Activated naive CD8-positive, alpha-beta T cell treated with anti-CD3 and anti-CD28 coated beads, Interleukin-2, amount 50 U/mL, for 24 hours (primary cell): ENCODE results near the gene BARX1.

ENCODE experiments used
- ATAC-seq: fragments of 150-1000 bp; cut with Tn5 transposase; one replicate; pipeline ENCODE4 v1.10.0; 2021
- DNase-seq: peaks from one replicate; pipeline ENCODE4 v3.0.0; 2021
- H3K27ac Mint-ChIP-seq: one replicate; pipeline ENCODE4 v1.8.0; 2021; ENCODE audit warnings: mild to moderate bottlenecking, mixed read lengths
- H3K27me3 Mint-ChIP-seq: one replicate; pipeline ENCODE4 v1.8.0; 2021; ENCODE audit warnings: mixed read lengths
- H3K36me3 Mint-ChIP-seq: one replicate; pipeline ENCODE4 v1.8.0; 2021; ENCODE audit warnings: low read depth, mixed read lengths
- H3K4me1 Mint-ChIP-seq: one replicate; pipeline ENCODE4 v1.8.0; 2021; ENCODE audit warnings: mixed read lengths
- H3K4me3 Mint-ChIP-seq: one replicate; pipeline ENCODE4 v1.8.0; 2021; ENCODE audit warnings: mild to moderate bottlenecking, moderate library complexity, mixed read lengths
- H3K9me3 Mint-ChIP-seq: one replicate; pipeline ENCODE4 v1.8.0; 2021; ENCODE audit warnings: mixed read lengths

Gene BARX1

DNA sequence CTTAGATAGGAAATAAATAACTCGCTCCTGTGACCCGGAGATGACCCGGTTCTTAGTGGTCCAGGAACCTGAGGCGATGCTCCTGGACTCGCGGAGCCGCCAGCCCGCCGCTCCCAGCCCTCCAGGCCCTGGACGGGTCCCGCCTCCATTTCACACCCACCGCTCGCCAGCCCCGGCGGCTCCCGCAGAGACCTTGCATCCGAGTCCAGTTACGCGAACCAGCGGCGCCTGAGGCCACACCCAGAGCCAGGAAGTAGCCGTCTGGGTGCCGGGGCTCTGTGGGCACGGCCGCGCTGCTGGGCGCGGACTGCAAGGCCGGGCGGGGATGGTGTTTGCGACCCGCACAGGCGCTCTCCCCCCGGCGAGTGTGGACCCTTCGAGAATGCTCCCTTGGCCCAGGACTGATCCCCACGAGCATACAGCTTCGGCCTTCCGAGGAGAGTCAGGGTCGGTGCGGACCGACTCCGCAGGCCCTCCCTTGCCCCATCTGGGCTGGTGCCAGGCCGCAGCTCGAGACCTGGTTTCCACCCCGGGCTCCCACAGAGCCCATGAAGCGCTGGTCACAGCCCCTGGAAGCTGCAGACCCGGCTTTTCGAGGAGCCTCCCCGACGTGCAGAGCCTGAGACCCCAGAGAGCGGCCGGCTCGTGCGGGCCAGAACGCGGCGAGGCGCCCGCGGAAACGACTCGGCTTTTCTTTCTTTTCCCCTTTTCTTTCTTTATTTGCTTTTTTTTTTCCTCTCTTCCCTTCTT lies 5.2 kb upstream of the BARX1 start:
- Mint-ChIP-seq H3K4me3 (no peak overlapping the region), H3K4me1 (peaks cover 34% of the 10 kb centered on the region), H3K27me3 (peaks cover 63% of the 10 kb centered on the region), H3K27ac (no peak overlapping the region), H3K36me3 (no peaks in the 10 kb centered on the region), H3K9me3 (no peaks in the 10 kb centered on the region)
- ATAC-seq (no peak), DNase-seq (no peak)

DNA sequence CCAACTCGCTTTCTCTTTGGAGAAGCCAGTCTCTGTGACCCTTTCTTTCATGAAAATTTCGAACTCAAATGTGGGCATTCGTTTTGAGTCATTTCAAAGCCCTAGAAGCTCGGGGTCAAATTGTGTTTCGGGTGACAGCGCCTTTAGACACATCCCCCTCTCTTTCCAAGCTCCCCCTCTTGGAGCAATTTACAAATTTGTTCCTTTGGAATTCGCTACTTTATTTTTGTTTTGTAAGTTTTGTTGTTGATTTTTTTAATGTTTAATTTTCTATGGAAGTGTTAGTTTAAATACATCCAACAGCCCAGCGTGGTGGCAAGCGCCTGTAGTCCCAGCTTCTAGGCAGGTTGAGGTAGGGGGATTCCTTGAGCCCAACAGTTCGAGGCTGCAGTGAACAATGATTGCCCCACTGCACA lies 4.6 kb upstream of the BARX1 start:
- Mint-ChIP-seq H3K9me3 (no peaks in the 10 kb centered on the region), H3K4me1 (peaks cover 35% of the 10 kb centered on the region), H3K27me3 (peaks cover 64% of the 10 kb centered on the region), H3K4me3 (no peak overlapping the region), H3K27ac (no peak overlapping the region), H3K36me3 (no peaks in the 10 kb centered on the region)
- no peak for ATAC-seq
- no peak for DNase-seq

DNA sequence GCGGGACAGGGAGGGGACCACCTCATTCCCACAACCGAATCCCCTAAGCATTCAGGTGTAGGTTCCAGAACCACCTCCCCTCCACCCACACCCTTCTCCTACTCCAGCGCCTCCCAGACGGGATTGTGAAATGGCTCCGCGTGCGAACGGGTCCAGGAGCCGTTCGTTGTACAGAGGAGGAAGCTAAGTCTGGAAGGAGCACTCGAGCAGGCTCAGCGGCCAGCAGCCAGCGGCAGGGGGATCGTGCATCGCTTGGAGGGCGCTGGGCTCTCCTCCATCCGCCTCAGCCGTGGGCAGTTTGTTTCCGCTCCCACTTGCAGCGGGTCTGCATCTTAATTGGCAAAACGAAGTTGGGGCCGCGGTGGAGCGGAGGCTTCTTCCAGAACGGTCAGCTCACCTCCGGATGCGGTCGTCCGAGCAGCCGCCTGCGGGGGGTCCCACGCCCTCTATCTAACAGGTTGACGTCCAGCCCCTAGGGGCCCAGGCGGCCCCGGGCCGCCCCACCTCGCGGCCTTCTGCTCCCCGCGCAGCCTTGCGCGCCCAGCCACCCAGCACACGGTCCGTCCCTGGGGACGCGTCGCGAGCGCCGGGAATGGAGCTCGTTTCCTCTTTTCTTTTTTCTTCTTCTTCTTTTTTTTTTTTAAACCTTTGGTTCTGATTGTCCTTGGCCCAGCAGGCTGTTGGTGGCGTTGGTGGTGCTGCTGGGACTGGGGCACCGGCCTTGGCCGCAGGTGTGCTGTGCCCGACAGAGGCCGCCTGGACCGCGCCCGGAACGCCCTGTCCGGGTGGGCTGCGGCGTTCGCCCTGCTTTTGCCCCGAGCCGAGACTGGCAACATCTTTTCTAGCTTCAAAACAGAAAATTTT lies 3.9 kb upstream of the BARX1 start:
- Mint-ChIP-seq H3K36me3 (no peaks in the 10 kb centered on the region), H3K4me3 (peak overlapping the region; percentile 43), H3K27me3 (peaks cover 62% of the 10 kb centered on the region), H3K27ac (no peak overlapping the region), H3K4me1 (peaks cover 35% of the 10 kb centered on the region), H3K9me3 (no peaks in the 10 kb centered on the region)
- DNase-seq (no peak), ATAC-seq (no peak)

DNA sequence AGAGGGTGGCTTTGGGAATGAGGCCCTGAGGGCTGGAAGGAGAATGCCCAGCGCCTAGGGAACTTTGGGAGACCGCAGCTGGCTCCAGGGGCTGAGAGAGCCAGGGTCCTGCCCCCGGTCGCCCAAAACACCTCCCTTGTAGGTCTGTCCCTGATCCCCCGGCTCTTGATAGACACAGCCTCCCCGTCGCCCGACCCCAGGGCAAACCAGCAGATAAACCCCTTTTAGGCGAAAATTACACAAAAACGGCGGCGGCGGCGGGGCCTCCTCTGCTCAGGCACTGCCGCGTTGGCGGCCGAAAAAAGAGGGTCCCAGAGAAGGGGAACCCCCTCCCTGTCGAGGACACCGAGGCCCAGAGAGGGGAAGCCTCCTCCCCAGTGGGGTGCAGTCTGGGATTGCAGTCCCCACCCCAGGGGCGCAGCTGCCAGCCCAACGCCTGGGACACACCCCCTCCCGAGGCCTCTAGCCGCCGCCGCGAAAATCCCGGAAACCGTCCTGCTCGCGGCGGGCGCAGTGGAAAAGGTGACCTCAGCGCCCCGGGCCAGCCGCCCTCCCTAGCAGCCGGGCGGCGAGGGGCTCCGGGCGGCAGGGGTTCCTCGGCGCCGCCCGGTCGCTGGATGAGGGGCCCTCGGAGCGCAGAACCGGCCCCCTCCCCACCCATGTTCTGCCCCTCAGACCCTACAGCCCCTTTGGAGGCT lies 3.1 kb upstream of the BARX1 start:
- H3K9me3 Mint-ChIP-seq, result no peaks in the 10 kb centered on the region
- H3K36me3 Mint-ChIP-seq, result peaks cover 3% of the 10 kb centered on the region
- H3K27ac Mint-ChIP-seq, result no peak overlapping the region
- H3K4me1 Mint-ChIP-seq, result peaks cover 43% of the 10 kb centered on the region
- peaks cover 69% of the 10 kb centered on the region for H3K27me3 Mint-ChIP-seq
- DNase-seq (peak; percentile 54), ATAC-seq (peak; percentile 39)
- H3K4me3 Mint-ChIP-seq, result peak overlapping the region; percentile 43

DNA sequence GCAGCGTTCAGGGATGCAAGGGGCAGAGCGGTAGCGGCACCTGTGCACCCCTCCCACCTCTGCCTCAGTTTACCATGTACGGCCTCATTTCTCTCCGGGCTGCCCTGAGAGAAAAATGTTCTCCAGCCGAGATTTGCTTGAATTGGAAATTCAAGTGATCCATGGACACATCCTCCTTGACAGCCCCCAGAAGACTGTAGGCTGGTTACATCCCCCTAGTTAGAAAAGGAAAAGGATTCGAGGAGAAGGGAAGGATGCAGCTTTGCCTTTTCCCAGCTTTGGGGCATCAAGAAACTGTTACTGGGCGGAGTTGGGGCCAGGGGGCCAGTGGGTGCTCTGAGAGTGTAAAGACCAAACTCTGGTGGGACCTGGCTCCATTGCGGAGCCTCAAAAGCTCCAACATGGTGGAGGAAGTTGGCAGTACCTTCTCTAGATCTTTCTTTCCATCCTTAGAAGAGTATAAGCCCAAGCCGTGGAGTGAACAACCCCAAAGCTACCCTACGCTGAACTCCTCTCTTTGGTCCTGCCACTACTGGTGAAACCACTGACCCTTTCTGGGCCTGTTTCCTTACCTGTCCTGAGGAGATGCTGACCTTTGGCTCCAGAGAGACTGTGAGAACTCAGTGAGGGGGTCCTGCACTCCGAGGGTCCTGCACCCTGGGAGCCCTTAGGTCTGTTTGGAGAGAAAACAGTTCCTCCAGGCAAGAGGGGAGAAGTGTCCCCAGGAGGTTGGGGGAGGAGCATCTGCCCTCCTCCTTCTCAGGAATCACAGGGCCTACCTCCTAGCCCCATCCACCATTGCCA lies 1.0 kb upstream of the BARX1 start:
- ATAC-seq, result no peak
- H3K36me3 Mint-ChIP-seq, result peaks cover 3% of the 10 kb centered on the region
- DNase-seq, result no peak
- H3K27me3 Mint-ChIP-seq, result peaks cover 76% of the 10 kb centered on the region
- H3K4me1 Mint-ChIP-seq, result peaks cover 46% of the 10 kb centered on the region
- no peaks in the 10 kb centered on the region for H3K9me3 Mint-ChIP-seq
- no peak overlapping the region for H3K27ac Mint-ChIP-seq
- H3K4me3 Mint-ChIP-seq, result peak overlapping the region; percentile 78

DNA sequence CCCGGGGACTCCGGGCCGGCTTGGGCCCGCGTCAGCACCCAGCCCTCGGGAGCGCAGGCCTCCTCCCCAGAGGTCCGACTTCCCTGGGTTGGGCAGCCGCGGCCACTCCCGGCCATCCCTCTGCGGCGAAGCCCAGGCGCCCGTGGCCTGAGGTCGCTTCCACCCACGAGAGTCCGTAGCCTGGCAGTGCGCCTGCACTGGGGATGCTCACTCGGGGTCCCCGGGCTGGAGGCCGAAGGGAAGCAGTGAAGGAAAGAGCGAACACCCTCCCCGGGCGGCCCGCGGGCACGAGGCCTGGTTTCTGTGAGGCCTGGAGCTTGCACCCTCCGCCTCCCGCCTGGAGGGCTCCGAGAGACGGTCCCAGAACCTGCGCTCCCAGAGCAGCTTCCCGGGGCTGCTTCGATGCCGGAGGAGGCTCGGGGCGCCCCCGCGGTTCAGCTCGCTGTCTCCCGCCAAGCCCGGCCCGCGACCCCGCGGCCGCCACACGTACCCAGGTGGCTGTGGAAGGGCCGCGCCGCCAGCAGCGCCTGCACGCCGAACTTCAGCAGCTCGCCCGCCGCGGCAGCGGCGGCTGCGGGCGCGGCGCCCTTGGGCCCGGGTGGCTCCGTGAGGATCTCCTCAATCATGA lies 607 bp downstream of the BARX1 start:
- DNase-seq, result no peak

DNA sequence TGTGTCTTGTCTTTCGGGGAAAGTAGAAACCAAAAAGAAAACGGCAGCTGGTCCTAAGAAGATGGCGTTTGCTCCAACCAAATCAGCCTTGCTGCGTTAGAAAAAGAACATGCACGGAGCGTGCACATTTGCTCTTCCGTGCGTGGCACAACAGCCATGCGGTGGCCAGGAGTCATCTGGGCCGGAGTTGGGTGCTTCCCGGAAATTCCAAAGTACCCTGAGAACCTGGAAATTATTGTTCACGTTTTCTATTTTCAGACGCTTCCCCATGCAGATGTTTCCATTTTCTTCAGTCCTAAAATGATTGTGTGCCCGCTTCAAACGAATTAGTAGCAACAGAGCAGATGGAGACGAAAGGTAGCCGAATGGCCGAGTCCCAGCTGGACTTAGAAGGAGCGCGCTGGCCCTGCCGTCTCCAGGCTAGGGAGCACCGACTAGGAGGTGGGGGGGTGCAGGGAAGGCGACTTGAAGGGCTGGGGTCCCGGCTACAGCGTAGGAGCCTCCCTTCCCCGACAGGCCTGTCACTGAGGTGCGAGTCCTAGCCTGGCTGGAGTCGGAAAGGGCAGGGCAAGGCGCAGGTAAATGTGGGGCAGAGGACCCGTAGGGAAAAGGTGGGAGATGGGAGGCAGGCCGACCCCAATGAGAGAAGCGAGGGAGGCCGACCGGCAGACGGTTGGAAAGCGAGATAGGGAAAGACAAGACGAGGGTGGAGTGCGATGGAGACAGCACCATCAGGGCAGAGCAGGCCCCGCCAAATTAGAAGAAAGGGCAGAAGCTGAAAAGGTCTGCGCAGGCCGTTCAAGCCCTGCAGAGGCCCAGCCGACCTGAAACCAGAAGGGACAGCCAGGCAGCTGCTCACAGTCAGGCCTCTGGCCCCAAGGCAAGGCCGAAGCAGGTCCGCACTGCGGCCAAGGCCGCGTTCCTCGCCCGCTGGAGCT lies 1.4 kb downstream of the BARX1 start:
- DNase-seq, result no peak
- Mint-ChIP-seq H3K36me3 (peaks cover 3% of the 10 kb centered on the region), H3K4me3 (peak overlapping the region; percentile 61), H3K4me1 (peaks cover 46% of the 10 kb centered on the region), H3K27ac (peak overlapping the region; percentile 42), H3K27me3 (peaks cover 73% of the 10 kb centered on the region), H3K9me3 (no peaks in the 10 kb centered on the region)
- ATAC-seq, result no peak

More for the DNA sequence above, 607 bp downstream of the BARX1 start:
- no peak overlapping the region for H3K27ac Mint-ChIP-seq
- peaks cover 51% of the 10 kb centered on the region for H3K4me1 Mint-ChIP-seq
- H3K27me3 Mint-ChIP-seq, result peaks cover 75% of the 10 kb centered on the region
- H3K36me3 Mint-ChIP-seq, result peaks cover 3% of the 10 kb centered on the region
- no peaks in the 10 kb centered on the region for H3K9me3 Mint-ChIP-seq
- ATAC-seq, result no peak
- no peak overlapping the region for H3K4me3 Mint-ChIP-seq

DNA sequence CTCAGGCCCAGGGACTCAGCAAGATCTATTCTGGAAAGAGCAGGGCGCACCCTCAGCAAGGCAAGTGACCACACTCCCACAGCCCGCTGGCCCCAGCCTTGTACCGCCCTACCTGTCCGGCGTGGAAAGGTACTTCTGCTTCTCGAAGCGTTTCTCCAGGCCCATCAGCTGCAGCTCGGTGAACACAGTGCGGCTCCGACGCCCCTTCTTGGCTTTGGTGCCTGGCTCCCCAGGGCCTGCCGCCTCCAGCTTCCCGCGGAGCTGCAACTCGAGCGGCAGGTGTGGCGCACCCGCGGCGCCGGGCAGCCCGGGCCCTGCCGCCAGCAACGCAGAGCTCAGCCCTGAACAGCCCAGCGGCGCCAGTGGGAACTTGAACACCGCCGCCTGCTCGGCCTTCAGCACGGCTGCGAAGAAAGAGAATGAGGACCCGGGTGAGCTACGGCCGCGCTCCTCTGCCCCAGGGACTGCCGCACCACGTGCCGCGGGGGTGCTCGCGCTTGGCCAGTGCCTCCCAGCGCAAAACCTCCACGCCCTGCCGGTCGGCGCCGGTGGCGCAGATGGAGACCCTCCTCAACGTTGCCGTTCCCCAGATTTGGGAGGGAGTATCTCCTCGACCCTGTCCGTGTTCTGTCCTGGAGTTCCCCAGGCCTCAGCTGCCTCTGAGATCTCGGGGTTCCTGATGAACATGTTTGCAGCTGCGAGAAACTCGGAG lies 2.2 kb downstream of the BARX1 start:
- H3K4me1 Mint-ChIP-seq, result peaks cover 44% of the 10 kb centered on the region
- H3K9me3 Mint-ChIP-seq, result no peaks in the 10 kb centered on the region
- ATAC-seq, result no peak

DNA sequence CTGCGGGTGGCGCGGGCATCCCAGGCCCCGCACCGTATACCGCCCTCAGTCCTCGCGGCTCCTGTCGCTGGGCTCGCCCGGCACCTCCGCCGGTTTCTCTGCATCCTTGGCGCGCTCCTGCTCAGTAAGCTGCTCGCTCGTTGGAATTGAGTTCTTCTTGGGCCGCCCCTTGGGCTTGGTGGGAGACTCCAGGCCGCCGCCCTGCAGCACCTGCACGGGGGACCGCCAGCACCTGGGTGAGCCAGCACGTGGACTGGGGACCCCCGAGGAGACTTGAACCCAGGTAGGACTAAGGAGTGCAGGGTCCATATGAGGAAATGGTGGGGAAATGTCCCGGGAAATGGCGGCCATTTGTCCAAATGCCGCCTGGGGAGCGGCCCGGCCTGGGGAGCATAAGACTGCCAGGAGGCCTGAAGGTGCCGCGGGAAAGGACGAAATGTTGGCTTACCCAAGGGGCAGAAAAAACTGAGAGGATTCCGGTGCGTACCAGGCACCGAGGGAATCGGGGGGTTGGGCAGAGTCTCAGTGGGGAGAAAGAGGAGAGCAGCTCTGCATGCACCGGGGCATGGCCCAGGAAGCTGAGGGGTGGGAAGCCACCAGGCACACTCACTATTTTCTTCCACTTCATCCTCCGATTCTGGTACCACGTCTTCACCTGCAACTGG lies 2.9 kb downstream of the BARX1 start:
- no peak overlapping the region for H3K27ac Mint-ChIP-seq
- peaks cover 3% of the 10 kb centered on the region for H3K36me3 Mint-ChIP-seq
- no peaks in the 10 kb centered on the region for H3K9me3 Mint-ChIP-seq
- ATAC-seq (no peak), DNase-seq (no peak)
- H3K4me1 Mint-ChIP-seq, result peaks cover 44% of the 10 kb centered on the region
- peaks cover 76% of the 10 kb centered on the region for H3K27me3 Mint-ChIP-seq
- H3K4me3 Mint-ChIP-seq, result no peak overlapping the region

More for the DNA sequence above, 2.2 kb downstream of the BARX1 start:
- DNase-seq, result no peak
- Mint-ChIP-seq H3K36me3 (peaks cover 3% of the 10 kb centered on the region), H3K4me3 (peak overlapping the region; percentile 61), H3K27me3 (peaks cover 77% of the 10 kb centered on the region), H3K27ac (peak overlapping the region; percentile 42)

DNA sequence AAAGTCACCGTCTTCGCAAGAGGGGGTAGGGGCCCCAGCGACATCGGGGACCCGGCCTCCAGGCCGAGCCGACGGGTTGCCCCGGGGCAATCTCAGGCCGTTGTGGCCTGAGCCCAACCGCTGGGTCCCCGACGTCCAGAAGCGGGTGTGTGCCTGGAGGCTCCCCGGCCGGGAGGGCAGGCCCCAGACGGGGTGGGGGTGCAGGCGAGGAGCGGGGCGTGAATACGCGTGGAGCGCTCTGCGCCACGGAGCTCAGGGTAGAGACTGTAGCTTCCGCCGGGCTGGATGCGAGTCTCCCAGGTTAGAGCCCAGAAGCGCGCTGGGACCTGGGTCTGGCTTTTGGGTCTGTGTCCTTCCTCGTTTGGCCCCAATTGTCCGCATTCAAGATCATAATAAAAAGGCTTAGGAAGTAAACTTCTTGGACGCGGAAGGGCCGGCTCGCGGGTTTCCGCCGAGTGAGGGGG lies 3.5 kb downstream of the BARX1 start:
- peak overlapping the region; percentile 6 for H3K4me3 Mint-ChIP-seq
- DNase-seq, result no peak
- peaks cover 78% of the 10 kb centered on the region for H3K27me3 Mint-ChIP-seq
- H3K9me3 Mint-ChIP-seq, result no peaks in the 10 kb centered on the region
- H3K27ac Mint-ChIP-seq, result no peak overlapping the region
- H3K4me1 Mint-ChIP-seq, result peaks cover 44% of the 10 kb centered on the region
- no peak for ATAC-seq
- H3K36me3 Mint-ChIP-seq, result peaks cover 3% of the 10 kb centered on the region

DNA sequence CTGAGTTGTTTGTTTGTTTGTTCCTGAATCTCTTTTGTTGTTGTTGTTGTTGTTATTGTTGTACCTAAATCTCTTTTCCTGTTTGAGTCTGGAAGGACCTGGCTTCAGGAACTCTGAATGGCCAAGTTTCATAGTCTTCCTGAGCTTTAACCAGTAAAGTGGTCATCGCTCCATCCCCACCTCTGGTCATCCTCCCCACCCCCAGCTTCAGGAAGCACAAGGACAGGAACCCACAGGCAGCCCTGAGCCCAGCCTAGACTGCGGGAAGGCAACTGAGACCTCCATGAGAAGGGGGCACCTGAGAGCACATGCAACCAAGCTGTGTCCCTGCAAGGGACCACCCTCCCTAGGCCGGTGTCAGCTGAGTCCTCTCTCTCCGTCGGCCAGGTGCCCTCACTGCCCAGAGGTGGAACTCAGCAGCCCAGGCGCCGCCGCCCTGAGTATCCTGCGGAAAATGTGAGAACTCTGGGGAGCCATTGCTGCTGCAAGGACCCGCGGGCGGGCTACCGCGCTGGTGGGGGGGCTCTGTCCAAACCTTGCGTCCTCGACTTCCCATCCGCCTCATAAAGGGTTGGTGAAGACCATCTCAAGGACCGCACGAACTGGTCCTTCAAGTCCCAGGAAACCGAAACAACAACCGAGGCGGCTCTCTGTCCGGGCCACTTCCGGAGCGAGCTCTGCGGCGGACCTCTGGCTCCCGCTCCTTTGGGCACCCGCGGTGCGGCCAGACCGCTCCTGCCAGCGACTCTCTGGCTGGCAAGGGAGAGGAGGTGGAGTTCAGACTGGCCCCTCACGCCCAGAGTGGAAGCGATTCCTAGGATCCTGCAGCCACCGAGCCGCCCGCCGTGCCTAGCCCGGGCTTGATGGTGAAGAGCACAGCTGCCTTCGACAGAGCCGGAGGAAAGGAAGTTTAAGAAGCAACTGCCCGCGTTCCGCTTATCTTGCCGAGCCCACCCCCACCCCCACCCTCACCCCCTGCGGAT lies 4.2 kb downstream of the BARX1 start:
- no peaks in the 10 kb centered on the region for H3K9me3 Mint-ChIP-seq
- peaks cover 3% of the 10 kb centered on the region for H3K36me3 Mint-ChIP-seq
- DNase-seq (no peak), ATAC-seq (no peak)
- H3K4me3 Mint-ChIP-seq, result peak overlapping the region; percentile 57
- H3K27ac Mint-ChIP-seq, result no peak overlapping the region
- H3K27me3 Mint-ChIP-seq, result peaks cover 80% of the 10 kb centered on the region
- H3K4me1 Mint-ChIP-seq, result peaks cover 44% of the 10 kb centered on the region
